Stimulated activated CD4-positive, alpha-beta T cell treated with anti-CD3 and anti-CD28 coated beads, Interleukin-1b, Interleukin-23, amount 100 ng/mL, for 4 hours (primary cell): ENCODE results near the gene IAH1.

Source experiments
- DNase-seq, 2 donors: peaks; one replicate each; pipeline ENCODE4 v3.0.0-alpha.2; 2020; ENCODE audit warnings: low read depth in 2 of 2

Gene IAH1

GRCh38 chr2:9474361-9475057 lies at the start of gene IAH1:
Gene IAH1, plus strand, starts transcription at chr2:9474551. Its CDS starts 16 bp downstream, at chr2:9474567.
- peak; percentile 74 to 75 for DNase-seq

GRCh38 chr2:9428965-9429577 lies 45.3 kb upstream of the IAH1 start:
- no peak for DNase-seq

GRCh38 chr2:9430316-9431293 lies 43.7 kb upstream of the IAH1 start:
- DNase-seq, result no peak

GRCh38 chr2:9434489-9434888 lies 39.9 kb upstream of the IAH1 start:
- no peak for DNase-seq

- no peak for DNase-seq
Measured at GRCh38 chr2:9439536-9439935, 34.8 kb upstream of the IAH1 start.

- DNase-seq, result no peak
Measured at GRCh38 chr2:9440058-9440727, 34.2 kb upstream of the IAH1 start.

GRCh38 chr2:9441556-9441955 lies 32.8 kb upstream of the IAH1 start:
- no peak for DNase-seq

- no peak for DNase-seq
Measured at GRCh38 chr2:9443526-9443925, 30.8 kb upstream of the IAH1 start.

- DNase-seq, result no peak
Measured at GRCh38 chr2:9445089-9445488, 29.3 kb upstream of the IAH1 start.

- DNase-seq, result no peak
Measured at GRCh38 chr2:9451231-9451630, 23.1 kb upstream of the IAH1 start.

GRCh38 chr2:9460441-9461017 lies 13.8 kb upstream of the IAH1 start:
- no peak for DNase-seq

GRCh38 chr2:9461079-9461478 lies 13.3 kb upstream of the IAH1 start:
- DNase-seq, result no peak

- no peak for DNase-seq
Measured at GRCh38 chr2:9462313-9462712, 12.0 kb upstream of the IAH1 start.

- no peak for DNase-seq
Measured at GRCh38 chr2:9462886-9463697, 11.3 kb upstream of the IAH1 start.

GRCh38 chr2:9463698-9464034 lies 10.7 kb upstream of the IAH1 start:
- DNase-seq, result no peak

- no peak for DNase-seq
Measured at GRCh38 chr2:9465170-9465569, 9.2 kb upstream of the IAH1 start.

GRCh38 chr2:9466147-9466683 lies 8.1 kb upstream of the IAH1 start:
- DNase-seq, result no peak

- no peak for DNase-seq
Measured at GRCh38 chr2:9467687-9468086, 6.7 kb upstream of the IAH1 start.

- no peak for DNase-seq
Measured at GRCh38 chr2:9471206-9471605, 3.1 kb upstream of the IAH1 start.

- DNase-seq, result no peak
Measured at GRCh38 chr2:9472511-9472910, 1.8 kb upstream of the IAH1 start.
